Renal cortex interstitium (tissue), 11 donors: ENCODE results near the gene LZTR1. TPM values are rescaled to one million over a fixed set of nuclear protein-coding genes. Genes with fewer than 3 reads are reported as not detected.
"Not testable (repeated sequence)": the region's sequence is repeated elsewhere in the genome, so short reads cannot be mapped to it uniquely, and the experiment has no call there.

Experiments
- DNase-seq, 11 donors: peaks; one replicate each; pipeline ENCODE4 v3.0.0-alpha.2; 2013; ENCODE audit warnings: low read depth in 9 of 11, low spot score in 4 of 11; ENCODE audit errors: extremely low read depth in 1 of 11
- polyA plus RNA-seq, 3 donors: library from polyadenylated mRNA; unstranded; fragments of 120-200 nt; gene quantifications; one replicate each; pipeline ENCODE4 v1.2.1, GENCODE V29; 2013; ENCODE audit not compliant: insufficient read length in 3 of 3

Gene LZTR1
- polyA plus RNA-seq, 3 donors: 44.4 to 64.1 (median 50.3) TPM

DNA sequence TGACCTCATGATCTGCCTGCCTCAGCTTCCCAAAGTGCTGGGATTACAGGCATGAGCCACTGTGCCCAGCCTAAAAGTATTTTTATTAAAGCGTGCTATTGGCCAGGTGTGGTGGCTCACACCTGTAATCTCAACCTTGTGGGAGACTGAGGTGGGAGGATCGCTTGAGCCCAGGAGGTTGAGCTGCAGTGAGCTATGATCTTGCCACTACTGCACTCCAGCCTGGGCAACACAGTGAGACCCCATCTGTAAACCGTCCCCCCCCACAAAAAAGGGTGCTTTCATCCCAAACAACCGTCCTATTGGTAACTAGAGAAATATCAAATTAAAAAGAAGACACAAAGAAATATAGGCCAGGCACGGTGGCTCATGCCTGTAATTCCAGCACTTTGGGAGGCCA is 57.1 kb downstream of the LZTR1 start:
- not testable (repeated sequence) for DNase-seq

- no peak for DNase-seq
Observed at GRCh38 chr22:21041937-21042336, 59.8 kb downstream of the LZTR1 start.

DNA sequence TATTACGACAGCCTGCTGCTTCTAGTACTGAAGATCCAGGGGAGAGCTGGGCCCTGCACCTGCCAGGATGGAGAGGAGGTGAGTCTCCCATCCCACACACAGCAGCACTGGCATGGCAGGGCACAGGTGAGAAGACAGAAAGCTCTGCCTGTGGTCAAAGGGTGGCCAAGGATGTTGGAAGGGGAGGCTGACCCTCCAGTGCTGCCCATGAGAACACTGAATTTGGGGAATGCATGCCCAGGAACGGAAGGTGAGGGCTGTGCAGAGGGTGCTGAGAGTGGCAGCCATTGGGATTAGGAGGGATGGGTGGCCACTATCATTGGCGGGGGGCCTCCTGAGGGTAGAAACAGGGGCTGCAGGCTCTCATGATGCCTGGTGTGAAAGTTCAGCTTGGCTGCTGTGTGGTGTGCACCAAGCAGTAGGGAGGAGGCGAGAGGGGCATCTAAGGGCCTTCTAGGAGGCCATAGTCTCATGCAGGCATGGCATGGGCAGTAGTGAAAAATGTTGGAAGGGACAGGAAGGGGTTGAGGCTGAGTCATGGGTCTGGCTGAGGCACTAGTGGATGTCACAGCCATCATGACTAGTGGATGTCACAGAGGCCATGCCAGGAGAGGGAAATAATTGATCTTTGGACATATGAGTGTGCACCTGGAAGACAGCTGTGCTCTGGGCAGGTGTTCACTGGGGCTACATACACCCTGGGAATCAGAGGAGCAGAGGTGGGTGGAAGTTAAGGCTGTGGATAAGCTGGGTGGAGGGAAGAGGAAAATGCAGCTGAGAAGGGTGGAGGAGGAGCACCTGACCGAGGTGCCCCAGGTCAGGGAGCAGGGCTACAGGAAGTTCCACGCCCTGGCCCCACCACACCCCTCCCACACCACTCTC is 61.1 kb downstream of the LZTR1 start:
- no peak for DNase-seq

- DNase-seq: no peak
Observed at GRCh38 chr22:21043860-21044535, 61.9 kb downstream of the LZTR1 start.

DNA sequence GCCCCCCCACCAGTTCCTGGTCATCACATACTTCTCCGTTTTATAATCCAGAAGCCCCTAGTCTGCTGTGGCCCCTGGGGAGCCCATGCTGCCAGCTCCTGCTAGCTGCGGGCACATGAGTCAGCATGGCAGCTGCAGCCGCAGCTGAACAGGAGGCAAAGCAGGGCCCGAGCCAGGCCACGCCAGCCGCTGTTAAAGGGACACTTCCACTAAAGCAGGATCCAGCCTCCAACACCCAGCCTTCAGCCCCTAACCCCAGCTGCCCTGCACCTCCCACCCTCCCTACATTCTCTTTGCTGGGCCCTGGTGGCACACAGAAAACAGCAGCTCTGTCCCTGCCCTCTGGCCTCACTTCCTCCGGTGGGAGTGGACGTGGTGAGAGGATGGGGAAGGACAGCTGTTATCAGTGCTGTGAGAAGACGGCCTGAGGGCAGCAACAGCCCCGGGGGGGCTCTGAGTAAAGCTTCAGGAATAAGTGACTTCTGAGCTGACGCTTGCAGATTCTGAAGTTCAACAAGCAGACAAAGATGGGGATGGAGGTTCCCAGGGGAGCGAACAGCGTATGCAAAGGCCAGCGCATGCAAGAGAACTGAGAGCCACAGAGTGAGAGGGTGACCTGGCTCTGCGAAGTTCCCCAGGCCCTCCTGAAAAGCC is 63.0 kb downstream of the LZTR1 start:
- DNase-seq: peak in 1 of 11 donors; percentile 13

DNA sequence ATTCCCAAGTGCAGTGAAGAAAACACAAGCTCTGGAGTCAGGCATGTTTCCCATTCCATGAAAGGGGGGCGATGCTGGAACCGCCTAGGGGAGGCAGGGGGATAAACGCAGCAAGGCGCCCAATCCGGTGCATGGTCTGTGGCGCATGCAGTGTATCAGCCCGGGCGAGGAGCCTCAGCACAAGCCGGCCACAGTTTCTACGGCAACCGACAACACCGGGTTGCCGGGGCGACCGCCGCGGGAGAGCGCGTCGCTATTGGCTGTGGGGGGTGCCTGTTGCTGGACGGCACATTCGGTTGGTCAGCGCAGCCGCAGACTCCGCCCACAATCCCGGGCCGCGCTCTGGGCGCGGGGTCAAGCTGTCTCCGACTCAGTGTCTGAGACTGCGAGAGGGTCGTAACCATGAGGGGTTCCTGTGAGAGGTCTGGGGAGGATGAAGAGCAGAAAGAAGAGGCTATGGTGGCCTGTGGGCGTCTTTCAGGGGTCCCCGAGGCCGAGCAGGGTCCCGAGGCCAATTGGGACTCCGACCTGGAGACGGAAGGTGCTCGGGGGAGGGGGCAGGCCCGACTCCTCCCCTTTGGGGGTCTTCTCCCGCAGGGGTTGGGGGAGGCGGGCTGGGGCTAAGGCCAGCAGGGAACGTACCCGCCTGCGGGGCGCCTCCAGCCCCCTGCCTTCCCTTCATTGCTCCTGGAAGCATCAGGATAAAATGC is 63.6 kb downstream of the LZTR1 start, which contains the start of gene LRRC74B:
TSS of gene LRRC74B (plus strand) at position 362 of the 710 bp plus-strand sequence. CDS start at position 403, 41 bp downstream.
- peak; percentile 64 to 87 (median 84) for DNase-seq

DNA sequence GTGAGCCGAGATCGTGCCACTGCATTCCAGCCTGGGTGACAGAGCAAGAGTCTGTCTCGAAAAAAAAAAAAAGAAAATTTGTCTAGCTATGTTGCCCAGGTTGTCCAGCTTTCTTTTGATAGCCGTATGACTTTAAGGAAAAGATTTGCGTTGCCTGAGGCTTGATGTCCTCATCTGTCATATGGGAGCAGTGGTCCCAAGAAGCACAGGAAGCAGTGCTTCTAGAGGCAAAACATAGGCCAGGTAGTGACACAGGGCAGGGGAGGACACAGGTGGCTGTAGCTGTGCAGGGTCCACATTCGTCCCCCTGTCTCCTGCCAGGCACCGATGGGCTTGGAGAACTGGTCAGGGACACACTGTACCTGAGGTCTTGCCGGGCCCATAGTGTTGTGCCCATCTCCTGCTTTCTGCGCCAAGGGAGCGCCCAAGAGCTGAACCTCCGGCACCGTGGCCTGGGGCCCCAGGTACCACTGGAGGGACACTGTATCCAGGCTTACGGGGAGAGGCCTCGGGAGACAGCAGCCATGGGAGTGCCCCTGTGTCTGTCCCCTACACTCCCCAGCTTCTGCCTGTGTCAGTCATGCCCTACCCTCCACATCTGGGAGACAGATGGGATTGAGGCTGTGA is 65.1 kb downstream of the LZTR1 start:
- DNase-seq: no peak

DNA sequence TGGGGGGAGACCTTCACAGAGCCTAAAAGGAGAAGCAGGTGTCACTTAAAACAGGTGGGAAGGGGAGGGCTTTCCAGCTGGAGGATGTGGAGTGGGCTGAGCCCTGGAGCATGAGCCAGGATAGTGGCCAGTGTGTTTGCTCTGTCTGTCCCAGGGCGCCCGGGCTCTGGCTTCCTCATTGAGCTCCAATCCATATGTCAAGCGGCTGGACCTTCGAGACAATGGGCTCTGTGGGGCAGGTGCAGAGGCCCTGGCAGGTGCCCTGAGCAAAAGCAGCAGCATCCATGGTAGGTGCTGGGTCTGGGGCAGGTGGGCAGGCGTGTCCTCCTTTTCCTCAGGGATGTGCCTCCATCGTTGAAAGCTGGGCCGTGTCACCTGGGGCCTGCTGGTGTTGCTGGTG is 65.6 kb downstream of the LZTR1 start:
- DNase-seq: no peak

GRCh38 chr22:21048448-21048847 is 66.4 kb downstream of the LZTR1 start:
- DNase-seq: not testable (repeated sequence)

Other genes with a start within 250 kb of the LZTR1 start
- gene SERPIND1, start 208.2 kb upstream of the LZTR1 start, polyA plus RNA-seq: 1 to 10 TPM; 2.3 to 4.5 (median 3.4) TPM
- 10 to 100 TPM; 60.1 to 86.0 (median 75.5) TPM for gene PI4KA, start 123.5 kb upstream of the LZTR1 start, polyA plus RNA-seq
- 10 to 100 TPM; 26.7 to 35.0 (median 31.0) TPM for gene SNAP29, start 123.3 kb upstream of the LZTR1 start, polyA plus RNA-seq
- 10 to 100 TPM; 59.1 to 65.5 (median 64.7) TPM for gene CRKL, start 64.9 kb upstream of the LZTR1 start, polyA plus RNA-seq
- 1 to 10 TPM in 1 of 3 donors, under 1 TPM in 2; 0.47 to 1.5 (median 0.96) TPM for gene AIFM3, start 15.0 kb upstream of the LZTR1 start, polyA plus RNA-seq
- gene THAP7, start 19.8 kb downstream of the LZTR1 start, polyA plus RNA-seq: 10 to 100 TPM; 15.1 to 23.6 (median 18.1) TPM
- gene P2RX6, start 32.9 kb downstream of the LZTR1 start, polyA plus RNA-seq: 1 to 10 TPM in 2 of 3 donors, under 1 TPM in 1; 0.78 to 2.7 (median 1.1) TPM
- gene SLC7A4, start 50.3 kb downstream of the LZTR1 start, polyA plus RNA-seq: 1 to 10 TPM in 2 of 3 donors, under 1 TPM in 1; 0.91 to 1.5 (median 1.4) TPM
- gene LRRC74B, start 63.6 kb downstream of the LZTR1 start, polyA plus RNA-seq: under 1 TPM; 0.11 to 0.35 (median 0.19) TPM